Lung (tissue), 12 donors: ENCODE measurements around the gene RGMB. TPM values are rescaled to one million over a fixed set of nuclear protein-coding genes. Genes with fewer than 3 reads are reported as not detected.

Experiments used
- ATAC-seq: fragments of 200-7000 bp; cut with Tn5 transposase; one replicate; pipeline ENCODE4 v1.9.1; 2020; ENCODE audit warnings: moderate number of reproducible peaks; ENCODE audit not compliant: insufficient read depth, low FRiP score
- DNase-seq, 3 donors: peaks; one replicate each; pipeline ENCODE4 v3.0.0-alpha.2; 2013 to 2017
- H3K27ac ChIP-seq, 2 donors: one replicate each; pipeline ENCODE4 v1.5.1; 2013; ENCODE audit warnings: mild to moderate bottlenecking in 2 of 2, moderate library complexity in 2 of 2, control low read depth in 1 of 2, inconsistent platforms in 1 of 2, low read depth in 1 of 2, low read length in 1 of 2
- H3K27me3 ChIP-seq, 3 donors: one replicate each; pipeline ENCODE4 v1.5.1; 2013; ENCODE audit warnings: low read length in 2 of 3; ENCODE audit not compliant: control insufficient read depth in 3 of 3, insufficient read depth in 3 of 3
- H3K36me3 ChIP-seq, 4 donors: one replicate each; pipeline ENCODE4 v1.5.1; 2013; ENCODE audit warnings: low read length in 4 of 4, mild to moderate bottlenecking in 1 of 4, moderate library complexity in 1 of 4; ENCODE audit not compliant: control insufficient read depth in 4 of 4, insufficient read depth in 4 of 4
- H3K4me1 ChIP-seq, 5 donors: one replicate each; pipeline ENCODE4 v1.5.1; 2013; ENCODE audit warnings: low read length in 5 of 5, mild to moderate bottlenecking in 2 of 5, moderate library complexity in 1 of 5; ENCODE audit not compliant: control insufficient read depth in 5 of 5, insufficient read depth in 5 of 5
- H3K4me3 ChIP-seq: one replicate; pipeline ENCODE4 v1.5.1; 2013; ENCODE audit warnings: mild to moderate bottlenecking, control low read depth, moderate library complexity
- H3K9ac ChIP-seq, 2 donors: one replicate each; pipeline ENCODE4 v1.5.1; 2013; ENCODE audit warnings: low read length in 2 of 2, control low read depth in 1 of 2; ENCODE audit not compliant: insufficient read depth in 1 of 2
- H3K9me3 ChIP-seq, 4 donors: one replicate each; pipeline ENCODE4 v1.5.1; 2013; ENCODE audit warnings: low read length in 3 of 4, mild to moderate bottlenecking in 1 of 4, moderate library complexity in 1 of 4; ENCODE audit not compliant: control insufficient read depth in 4 of 4, insufficient read depth in 3 of 4
- WGBS, 2 donors: extraction: QIAGEN DNeasy Blood & Tissue Kit; methylation state at CpG; one replicate each; pipeline ENCODE4 v1.1.7; 2013; 5-methylcytosine and 5-hydroxymethylcytosine counted together
- polyA plus RNA-seq, 2 donors: library from polyadenylated mRNA; stranded (reverse); fragments of 200-250 nt; gene quantifications; one replicate each; pipeline ENCODE4 v1.2.1, GENCODE V29; 2013
- total RNA-seq, 2 donors: library from RNA; depleted of rRNA in 1 of 2; stranded (reverse); fragments of >200 nt in 1 of 2; gene quantifications; one replicate each; pipeline ENCODE4 v1.2.1, GENCODE V29; 2014 to 2021
- TF ChIP-seq, protein P1 (sequence below): IDR thresholded peaks from 2 replicates; pipeline ENCODE4 v1.5.1; 2012; ENCODE audit warnings: mild to moderate bottlenecking; ENCODE audit errors: control extremely low read depth, extremely low read depth
- donor health status: control.
- donor health status: control.
- donor health status: Bipolar disorder and iron deficiency.
- donor health status: healthy.
- donor health status: DM: yes; HTN: yes; CAD: no.

Gene RGMB
- total and polyA plus RNA-seq, 4 donors = 3.8 to 31.7 (median 15.1) TPM

DNA sequence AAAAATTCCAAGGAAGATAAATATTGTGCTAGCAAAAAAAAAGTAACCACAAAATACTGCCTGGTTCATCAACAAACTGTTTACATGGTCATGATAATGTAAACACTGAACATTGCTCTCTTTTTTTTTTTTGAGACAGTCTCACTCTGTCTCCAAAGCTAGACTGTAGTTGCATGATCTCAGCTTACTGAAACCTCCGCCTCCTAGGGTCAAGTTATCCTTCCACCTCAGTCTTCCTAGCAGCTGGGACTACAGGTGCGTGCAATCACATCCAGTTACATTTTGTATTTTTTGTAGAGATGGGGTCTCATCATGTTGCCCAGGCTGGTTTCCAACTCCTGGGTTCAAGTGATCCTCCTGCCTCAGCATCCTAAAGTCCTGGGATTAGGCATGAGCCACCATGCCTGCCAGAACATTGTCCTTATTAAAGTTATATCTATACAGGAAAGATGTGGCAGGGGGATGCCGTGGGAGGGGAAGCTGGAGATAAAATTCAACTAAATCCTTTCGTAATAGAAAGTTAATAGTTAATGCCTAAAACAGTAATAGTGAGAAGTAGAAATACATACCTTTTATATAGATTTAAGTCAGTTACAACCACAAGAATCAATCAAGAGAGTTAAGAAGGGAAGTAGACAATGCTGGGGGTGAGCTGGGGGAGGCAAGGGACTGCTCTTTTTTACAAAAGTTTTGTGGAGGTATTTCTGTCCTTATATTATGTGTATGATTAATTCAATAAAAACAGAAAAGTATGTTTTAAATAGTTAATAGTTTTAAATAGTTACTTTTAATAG is 52.3 kb downstream of the RGMB start:
- H3K36me3 ChIP-seq = no peaks in the 10 kb centered on the region
- no peaks in the 10 kb centered on the region for H3K4me1 ChIP-seq
- 88 to 90% methylated on average over 4 of the region's 4 CpGs for WGBS, 2 donors
- TF ChIP-seq, protein P1, sequence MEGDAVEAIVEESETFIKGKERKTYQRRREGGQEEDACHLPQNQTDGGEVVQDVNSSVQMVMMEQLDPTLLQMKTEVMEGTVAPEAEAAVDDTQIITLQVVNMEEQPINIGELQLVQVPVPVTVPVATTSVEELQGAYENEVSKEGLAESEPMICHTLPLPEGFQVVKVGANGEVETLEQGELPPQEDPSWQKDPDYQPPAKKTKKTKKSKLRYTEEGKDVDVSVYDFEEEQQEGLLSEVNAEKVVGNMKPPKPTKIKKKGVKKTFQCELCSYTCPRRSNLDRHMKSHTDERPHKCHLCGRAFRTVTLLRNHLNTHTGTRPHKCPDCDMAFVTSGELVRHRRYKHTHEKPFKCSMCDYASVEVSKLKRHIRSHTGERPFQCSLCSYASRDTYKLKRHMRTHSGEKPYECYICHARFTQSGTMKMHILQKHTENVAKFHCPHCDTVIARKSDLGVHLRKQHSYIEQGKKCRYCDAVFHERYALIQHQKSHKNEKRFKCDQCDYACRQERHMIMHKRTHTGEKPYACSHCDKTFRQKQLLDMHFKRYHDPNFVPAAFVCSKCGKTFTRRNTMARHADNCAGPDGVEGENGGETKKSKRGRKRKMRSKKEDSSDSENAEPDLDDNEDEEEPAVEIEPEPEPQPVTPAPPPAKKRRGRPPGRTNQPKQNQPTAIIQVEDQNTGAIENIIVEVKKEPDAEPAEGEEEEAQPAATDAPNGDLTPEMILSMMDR = no peak
- no peak overlapping the region for H3K27ac ChIP-seq
- peaks cover 0 to 6% (median 0%) of the 10 kb centered on the region in 4 donors for H3K9me3 ChIP-seq
- H3K9ac ChIP-seq = no peak overlapping the region
- no peak overlapping the region for H3K4me3 ChIP-seq
- DNase-seq (no peak), ATAC-seq (no peak)
- H3K27me3 ChIP-seq = no peaks in the 10 kb centered on the region

DNA sequence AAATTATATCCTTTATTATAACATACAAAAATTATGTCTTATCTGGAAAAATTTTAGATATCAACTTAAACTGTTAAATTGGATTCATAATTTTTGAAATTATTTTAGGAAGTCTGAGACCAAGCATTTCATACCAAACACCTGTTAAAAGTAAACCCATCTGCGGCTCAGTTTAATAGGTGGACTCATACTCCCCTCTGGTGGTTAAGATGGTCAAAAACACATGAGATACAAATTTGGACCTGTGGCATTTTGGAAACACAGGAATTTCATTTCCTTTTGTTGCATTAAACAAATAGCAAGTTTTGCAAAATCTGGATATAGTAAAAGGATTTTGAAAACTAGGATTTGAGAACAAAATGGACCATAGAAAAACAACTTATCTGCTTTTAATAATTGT is 53.7 kb downstream of the RGMB start:
- 37 to 55% methylated on average over 1 of the region's 1 CpG for WGBS, 2 donors
- Histone ChIP-seq H3K27ac (no peak overlapping the region), H3K9me3 (peaks cover 0 to 6% (median 0%) of the 10 kb centered on the region in 4 donors), H3K4me1 (no peaks in the 10 kb centered on the region), H3K9ac (no peak overlapping the region), H3K36me3 (no peaks in the 10 kb centered on the region), H3K27me3 (no peaks in the 10 kb centered on the region), H3K4me3 (no peak overlapping the region)
- peak; percentile 58 for ATAC-seq
- peak in 2 of 3 donors; percentile 38 to 63 for DNase-seq
- TF ChIP-seq, protein P1 = peak; percentile 27

DNA sequence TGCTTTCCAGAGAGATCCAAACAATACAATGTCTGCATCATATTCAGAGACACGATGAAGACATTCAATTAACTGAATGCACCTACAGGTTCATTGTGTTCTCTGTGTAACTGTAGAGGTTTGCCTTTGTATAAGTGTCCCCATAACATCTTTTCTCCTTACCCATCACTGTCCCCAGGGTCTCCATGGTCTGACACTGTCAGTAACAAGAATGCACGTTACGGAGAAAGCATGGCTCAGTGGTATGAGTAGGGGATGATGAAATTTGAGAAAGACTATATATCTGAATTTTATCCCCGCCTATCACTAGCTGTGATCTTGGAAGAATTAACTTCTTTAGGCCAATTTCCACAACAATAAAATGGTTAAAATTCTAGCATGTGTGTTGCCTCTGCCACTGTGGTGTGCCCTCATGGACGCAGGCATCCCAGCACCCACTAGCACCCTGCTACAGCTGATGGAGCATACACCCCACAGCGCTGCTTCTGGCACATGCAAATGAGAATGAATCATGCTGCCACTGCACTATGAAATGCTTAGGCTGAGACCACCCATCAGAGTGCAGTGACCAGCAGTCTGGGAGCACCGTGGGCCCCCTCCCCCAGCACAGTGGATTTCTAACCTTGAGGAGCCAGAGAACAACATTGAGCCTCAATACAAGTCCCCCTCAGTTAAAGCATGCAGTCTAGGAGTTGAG is 54.3 kb downstream of the RGMB start:
- WGBS, 2 donors = 80 to 89% methylated on average over 7 of the region's 7 CpGs
- no peaks in the 10 kb centered on the region for H3K4me1 ChIP-seq
- DNase-seq = no peak
- H3K9me3 ChIP-seq = peaks cover 0 to 6% (median 0%) of the 10 kb centered on the region in 4 donors
- no peaks in the 10 kb centered on the region for H3K36me3 ChIP-seq
- H3K27ac ChIP-seq = no peak overlapping the region
- no peak for ATAC-seq
- TF ChIP-seq, protein P1 = no peak
- no peak overlapping the region for H3K9ac ChIP-seq
- no peak overlapping the region for H3K4me3 ChIP-seq
- H3K27me3 ChIP-seq = no peaks in the 10 kb centered on the region
